ENCODE results near the gene RRAS2.
"Not testable (repeated sequence)": the region's sequence is repeated elsewhere in the genome, so short reads cannot be mapped to it uniquely, and the experiment has no call there.

Gene RRAS2

GRCh38 chr11:14370496-14370895 lies 11.5 kb upstream of the RRAS2 start:
- no peak for DNase-seq

GRCh38 chr11:14369598-14369997 lies 10.6 kb upstream of the RRAS2 start:
- DNase-seq = no peak

- no peak for DNase-seq
Observed at GRCh38 chr11:14366936-14367335, 8.0 kb upstream of the RRAS2 start.

- DNase-seq = no peak
Observed at GRCh38 chr11:14364322-14364721, 5.3 kb upstream of the RRAS2 start.

GRCh38 chr11:14362611-14363010 lies 3.6 kb upstream of the RRAS2 start:
- DNase-seq = no peak

- DNase-seq = no peak
Observed at GRCh38 chr11:14361951-14362350, 3.0 kb upstream of the RRAS2 start.

GRCh38 chr11:14360976-14361375 lies 2.0 kb upstream of the RRAS2 start:
- DNase-seq = no peak

- no peak for DNase-seq
Observed at GRCh38 chr11:14359501-14360031, 583 bp upstream of the RRAS2 start.

GRCh38 chr11:14357881-14358728 lies 878 bp downstream of the RRAS2 start:
- DNase-seq = peak; percentile 36

- DNase-seq = no peak
Observed at GRCh38 chr11:14356342-14356741, 2.6 kb downstream of the RRAS2 start.

- not testable (repeated sequence) for DNase-seq
Observed at GRCh38 chr11:14354604-14355003, 4.4 kb downstream of the RRAS2 start.

GRCh38 chr11:14350716-14351238 lies 8.2 kb downstream of the RRAS2 start:
- DNase-seq = no peak

GRCh38 chr11:14350215-14350614 lies 8.8 kb downstream of the RRAS2 start:
- no peak for DNase-seq

- no peak for DNase-seq
Observed at GRCh38 chr11:14347991-14348390, 11.0 kb downstream of the RRAS2 start.

- no peak for DNase-seq
Observed at GRCh38 chr11:14347494-14347893, 11.5 kb downstream of the RRAS2 start.

- no peak for DNase-seq
Observed at GRCh38 chr11:14346303-14346955, 12.6 kb downstream of the RRAS2 start.

GRCh38 chr11:14345668-14346067 lies 13.3 kb downstream of the RRAS2 start:
- no peak for DNase-seq

- DNase-seq = not testable (repeated sequence)
Observed at GRCh38 chr11:14345016-14345415, 14.0 kb downstream of the RRAS2 start.

- no peak for DNase-seq
Observed at GRCh38 chr11:14342906-14343305, 16.1 kb downstream of the RRAS2 start.

GRCh38 chr11:14341968-14342367 lies 17.0 kb downstream of the RRAS2 start:
- no peak for DNase-seq

- DNase-seq = no peak
Observed at GRCh38 chr11:14340721-14341120, 18.3 kb downstream of the RRAS2 start.

GRCh38 chr11:14339356-14339755 lies 19.6 kb downstream of the RRAS2 start:
- DNase-seq = no peak

- DNase-seq = peak; percentile 23
Observed at GRCh38 chr11:14336507-14337503, 22.2 kb downstream of the RRAS2 start.
